HEK293 (cell line): ENCODE data around the gene TDG.
"Not testable (repeated sequence)": the region's sequence is repeated elsewhere in the genome, so short reads cannot be mapped to it uniquely, and the experiment has no call there.

Experiments used
- CTCF ChIA-PET: fragments of 350-600 bp; formaldehyde crosslinking; extraction: SDS; loops from one replicate; lab custom pipeline; 2021; ENCODE audit warnings: antibody characterized with exemption; lab: Yijun Ruan, JAX
- POLR2A ChIA-PET: fragments of 300-600 bp; formaldehyde crosslinking; extraction: SDS; loops from one replicate; lab custom pipeline; 2020; ENCODE audit warnings: antibody characterized with exemption, inconsistent platforms; lab: Yijun Ruan, JAX
- H3K27ac ChIP-seq: fragments of 200-500 bp; sonication (Bioruptor generic); 2 replicates; pipeline ENCODE4 v1.5.1; 2014; ENCODE audit warnings: low read depth, low read length, control low read depth, inconsistent platforms; ENCODE audit errors: extremely low read depth
- H3K36me3 ChIP-seq, 2 experiments: fragments of 200-500 bp in 1 of 2; sonication (Bioruptor generic) in 1 of 2; 1 replicate in 1 of 2; 2 replicates in 1 of 2; pipeline ENCODE4 v1.5.1; 2014 to 2017; ENCODE audit warnings: inconsistent platforms in 2 of 2, low read length in 2 of 2; ENCODE audit not compliant: control insufficient read depth in 2 of 2, insufficient read depth in 1 of 2
- H3K4me1 ChIP-seq: fragments of 200-500 bp; sonication (Bioruptor generic); 2 replicates; pipeline ENCODE4 v1.5.1; 2014; ENCODE audit warnings: mild to moderate bottlenecking, low read length, inconsistent platforms; ENCODE audit not compliant: control insufficient read depth, insufficient read depth
- H3K4me3 ChIP-seq: 2 replicates; pipeline ENCODE4 v1.5.1; 2011; ENCODE audit warnings: low read depth, mild to moderate bottlenecking, control low read depth, low read length, moderate library complexity
- H3K9me3 ChIP-seq: fragments of 200-500 bp; sonication (Bioruptor generic); 2 replicates; pipeline ENCODE4 v1.5.1; 2014; ENCODE audit warnings: low read depth, low read length, inconsistent platforms; ENCODE audit not compliant: control insufficient read depth, insufficient read depth
- MZF1 ChIP-seq: fragments of 450-650 bp; formaldehyde crosslinking; IDR thresholded peaks from 2 replicates; pipeline ENCODE4 v1.5.1; 2017; ENCODE audit warnings: missing biosample characterization, missing genetic modification characterization, borderline replicate concordance
- ZBTB17 ChIP-seq: fragments of 450-650 bp; formaldehyde crosslinking; IDR thresholded peaks from 2 replicates; pipeline ENCODE4 v1.5.1; 2016; ENCODE audit warnings: missing biosample characterization, missing genetic modification characterization
- ZNF501 ChIP-seq: fragments of 450-650 bp; formaldehyde crosslinking; IDR thresholded peaks from 2 replicates; pipeline ENCODE4 v1.5.1; 2016; ENCODE audit warnings: missing biosample characterization, missing genetic modification characterization
- ZNF529 ChIP-seq: fragments of 450-650 bp; formaldehyde crosslinking; IDR thresholded peaks from 2 replicates; pipeline ENCODE4 v1.5.1; 2017; ENCODE audit warnings: missing genetic modification characterization, missing biosample characterization; ENCODE audit not compliant: insufficient replicate concordance
- ZNF548 ChIP-seq: fragments of 450-650 bp; formaldehyde crosslinking; IDR thresholded peaks from 2 replicates; pipeline ENCODE4 v1.5.1; 2016; ENCODE audit warnings: missing biosample characterization, missing genetic modification characterization
- ZNF549 ChIP-seq: fragments of 450-650 bp; IDR thresholded peaks from 2 replicates; pipeline ENCODE4 v1.5.1; 2018; ENCODE audit warnings: missing biosample characterization, missing genetic modification characterization, mild to moderate bottlenecking, inconsistent platforms, moderate library complexity
- ZNF677 ChIP-seq: fragments of 450-650 bp; IDR thresholded peaks from 2 replicates; pipeline ENCODE4 v1.5.0; 2018; ENCODE audit warnings: missing biosample characterization, mild to moderate bottlenecking, missing genetic modification characterization, moderate library complexity
- ZNF776 ChIP-seq: fragments of 450-650 bp; formaldehyde crosslinking; IDR thresholded peaks from 2 replicates; pipeline ENCODE4 v1.5.0; 2017; ENCODE audit warnings: missing biosample characterization, missing genetic modification characterization, borderline replicate concordance
- TF ChIP-seq, protein P1 (sequence below): fragments of 450-650 bp; formaldehyde crosslinking; IDR thresholded peaks from 2 replicates; pipeline ENCODE4 v1.5.1; 2016; ENCODE audit warnings: missing biosample characterization, missing genetic modification characterization, low read depth
- TF ChIP-seq, protein P2 (sequence below): fragments of 450-650 bp; IDR thresholded peaks from 2 replicates; pipeline ENCODE4 v1.5.1; 2018; ENCODE audit warnings: missing biosample characterization, missing genetic modification characterization
- TF ChIP-seq, protein P3 (sequence below): sonication (generic); formaldehyde crosslinking; IDR thresholded peaks from 2 replicates; pipeline ENCODE4 v1.8.1; 2022; ENCODE audit warnings: mild to moderate bottlenecking, moderate library complexity, missing genetic modification reagents
- TF ChIP-seq, protein P4 (sequence below): fragments of 450-650 bp; formaldehyde crosslinking; IDR thresholded peaks from 2 replicates; pipeline ENCODE4 v1.5.1; 2017; ENCODE audit warnings: missing biosample characterization, missing genetic modification characterization

Gene TDG

DNA sequence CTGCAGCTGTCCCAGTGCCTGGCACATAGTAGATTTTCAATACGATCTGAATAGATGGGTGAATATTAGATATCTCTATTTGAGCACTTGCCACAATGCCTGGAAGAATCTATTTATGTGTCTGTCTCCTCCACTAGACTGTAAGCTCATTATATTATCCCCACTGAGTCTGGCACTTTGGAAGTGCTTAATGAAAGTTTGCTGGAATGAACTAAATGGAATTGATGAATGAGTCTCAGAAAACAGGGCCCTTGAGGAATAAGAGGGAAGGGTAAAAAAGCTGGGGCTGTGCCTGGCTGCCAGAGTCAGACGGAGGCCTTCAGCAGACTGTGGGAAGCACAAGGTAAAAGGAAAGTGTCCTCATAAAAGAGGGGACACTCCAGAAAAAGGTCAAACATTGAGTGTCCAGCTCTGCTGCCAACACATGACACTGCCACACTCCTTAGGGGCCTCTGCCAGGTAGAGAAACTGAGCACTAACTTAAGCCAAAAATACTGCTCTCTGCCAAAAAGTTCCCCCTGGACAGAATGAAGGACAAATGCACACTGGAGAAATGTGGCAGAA lies 45.0 kb downstream of the TDG start (continued):
- TF ChIP-seq MZF1, result no peak

DNA sequence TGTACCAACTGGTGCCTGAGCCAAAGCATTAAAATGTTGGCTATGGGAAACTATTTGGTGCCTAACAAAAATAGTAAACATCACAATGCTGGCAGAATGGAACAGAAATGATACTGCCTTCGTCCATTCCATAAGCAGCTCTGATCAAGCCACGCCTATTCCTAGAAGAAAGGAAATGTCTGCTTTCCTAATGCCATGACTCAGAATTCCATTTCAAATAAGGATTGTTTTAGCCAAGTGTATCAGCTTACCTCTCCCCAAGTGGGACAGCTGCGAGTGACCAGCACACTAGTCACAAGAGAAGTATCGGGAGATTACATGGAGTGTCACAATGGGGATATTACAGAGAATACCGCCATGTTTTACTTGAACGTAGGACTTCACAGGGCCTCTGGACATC lies 45.6 kb downstream of the TDG start:
- Histone ChIP-seq H3K27ac (no peak overlapping the region), H3K4me1 (no peaks in the 10 kb centered on the region), H3K36me3 (no peaks in the 10 kb centered on the region), H3K4me3 (no peak overlapping the region), H3K9me3 (no peaks in the 10 kb centered on the region)
- ChIA-PET POLR2A (no interaction called here), CTCF (no interaction called here)
- no peak for TF ChIP-seq ZNF548 (tag by site-specific recombination)
- TF ChIP-seq, protein P1, sequence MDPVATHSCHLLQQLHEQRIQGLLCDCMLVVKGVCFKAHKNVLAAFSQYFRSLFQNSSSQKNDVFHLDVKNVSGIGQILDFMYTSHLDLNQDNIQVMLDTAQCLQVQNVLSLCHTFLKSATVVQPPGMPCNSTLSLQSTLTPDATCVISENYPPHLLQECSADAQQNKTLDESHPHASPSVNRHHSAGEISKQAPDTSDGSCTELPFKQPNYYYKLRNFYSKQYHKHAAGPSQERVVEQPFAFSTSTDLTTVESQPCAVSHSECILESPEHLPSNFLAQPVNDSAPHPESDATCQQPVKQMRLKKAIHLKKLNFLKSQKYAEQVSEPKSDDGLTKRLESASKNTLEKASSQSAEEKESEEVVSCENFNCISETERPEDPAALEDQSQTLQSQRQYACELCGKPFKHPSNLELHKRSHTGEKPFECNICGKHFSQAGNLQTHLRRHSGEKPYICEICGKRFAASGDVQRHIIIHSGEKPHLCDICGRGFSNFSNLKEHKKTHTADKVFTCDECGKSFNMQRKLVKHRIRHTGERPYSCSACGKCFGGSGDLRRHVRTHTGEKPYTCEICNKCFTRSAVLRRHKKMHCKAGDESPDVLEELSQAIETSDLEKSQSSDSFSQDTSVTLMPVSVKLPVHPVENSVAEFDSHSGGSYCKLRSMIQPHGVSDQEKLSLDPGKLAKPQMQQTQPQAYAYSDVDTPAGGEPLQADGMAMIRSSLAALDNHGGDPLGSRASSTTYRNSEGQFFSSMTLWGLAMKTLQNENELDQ (tag by site-specific recombination), result no peak

DNA sequence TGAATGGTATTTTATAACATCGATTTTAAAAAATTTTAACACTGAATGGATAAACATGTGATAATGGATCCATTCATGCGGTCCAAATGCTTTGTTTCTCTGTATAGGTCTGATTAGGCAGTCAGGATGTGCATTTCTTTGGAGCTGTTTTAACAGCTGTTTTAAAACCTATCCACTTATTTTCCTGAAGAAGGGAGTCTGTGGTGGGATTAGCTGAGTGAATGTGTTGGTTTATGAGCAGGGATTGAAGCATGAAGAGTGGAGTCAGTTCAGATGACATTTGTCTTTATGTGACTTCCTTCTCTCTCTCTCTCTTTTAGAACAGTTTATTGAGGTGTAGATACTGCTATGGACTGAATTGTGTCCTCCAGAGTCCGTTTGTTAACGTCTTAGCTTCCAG lies 46.7 kb downstream of the TDG start:
- no peaks in the 10 kb centered on the region for H3K4me1 ChIP-seq
- POLR2A ChIA-PET, result no interaction called here
- H3K4me3 ChIP-seq, result no peak overlapping the region

DNA sequence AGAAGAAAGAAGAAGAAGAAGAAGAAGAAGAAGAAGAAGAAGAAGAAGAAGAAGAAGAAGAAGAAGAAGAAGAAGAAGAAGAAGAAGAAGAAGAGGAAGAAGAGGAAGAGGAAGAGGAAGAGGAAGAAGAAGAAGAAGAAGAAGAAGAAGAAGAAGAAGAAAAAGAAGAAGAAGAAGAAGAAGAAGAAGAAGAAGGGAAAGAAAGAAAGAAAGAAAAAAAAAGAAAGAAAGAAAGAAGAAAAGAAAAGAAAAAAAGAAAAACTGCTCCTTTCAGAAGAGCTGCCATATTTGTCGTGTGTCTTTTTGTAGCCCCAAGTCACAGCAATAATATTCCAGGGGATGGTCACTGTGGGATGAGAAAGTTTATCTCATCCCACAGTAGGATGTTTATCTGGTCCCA lies 56.2 kb downstream of the TDG start:
- H3K27ac ChIP-seq, H3K36me3 ChIP-seq, H3K9me3 ChIP-seq, H3K4me1 ChIP-seq, H3K4me3 ChIP-seq, POLR2A ChIA-PET, CTCF ChIA-PET: not testable (repeated sequence)
- TF ChIP-seq, protein P2, sequence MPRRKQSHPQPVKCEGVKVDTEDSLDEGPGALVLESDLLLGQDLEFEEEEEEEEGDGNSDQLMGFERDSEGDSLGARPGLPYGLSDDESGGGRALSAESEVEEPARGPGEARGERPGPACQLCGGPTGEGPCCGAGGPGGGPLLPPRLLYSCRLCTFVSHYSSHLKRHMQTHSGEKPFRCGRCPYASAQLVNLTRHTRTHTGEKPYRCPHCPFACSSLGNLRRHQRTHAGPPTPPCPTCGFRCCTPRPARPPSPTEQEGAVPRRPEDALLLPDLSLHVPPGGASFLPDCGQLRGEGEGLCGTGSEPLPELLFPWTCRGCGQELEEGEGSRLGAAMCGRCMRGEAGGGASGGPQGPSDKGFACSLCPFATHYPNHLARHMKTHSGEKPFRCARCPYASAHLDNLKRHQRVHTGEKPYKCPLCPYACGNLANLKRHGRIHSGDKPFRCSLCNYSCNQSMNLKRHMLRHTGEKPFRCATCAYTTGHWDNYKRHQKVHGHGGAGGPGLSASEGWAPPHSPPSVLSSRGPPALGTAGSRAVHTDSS, result peak; percentile 73; the same call in 1 of the 2 replicates

More for the DNA sequence above, 46.7 kb downstream of the TDG start:
- no peak overlapping the region for H3K27ac ChIP-seq
- no peaks in the 10 kb centered on the region for H3K9me3 ChIP-seq
- CTCF ChIA-PET, result no interaction called here
- H3K36me3 ChIP-seq, result no peaks in the 10 kb centered on the region
- TF ChIP-seq ZBTB17 (tag by site-specific recombination) (no peak), ZNF776 (no peak), ZNF529 (tag by site-specific recombination) (no peak), ZNF677 (tag by site-specific recombination) (no peak)

DNA sequence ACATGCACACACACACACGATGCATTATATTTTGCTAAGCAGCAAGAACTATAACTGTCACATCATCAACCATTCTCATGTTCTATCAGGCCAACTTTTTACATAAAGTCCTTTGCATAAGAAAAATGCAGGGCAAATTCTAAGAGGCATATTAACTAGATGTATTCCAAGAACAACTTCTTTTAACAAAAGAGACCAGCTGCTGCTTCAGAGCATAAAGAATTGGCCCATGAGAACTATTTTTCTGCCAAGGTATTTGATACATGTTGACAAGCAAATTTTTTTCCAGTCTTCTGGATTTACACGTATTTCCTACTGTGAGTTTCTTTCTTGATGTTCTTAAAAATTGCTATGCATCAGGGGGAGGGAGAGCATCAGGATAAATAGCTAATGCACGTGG lies 57.1 kb downstream of the TDG start:
- ChIA-PET CTCF (no interaction called here), POLR2A (no interaction called here)
- Histone ChIP-seq H3K9me3 (no peaks in the 10 kb centered on the region), H3K4me3 (no peak overlapping the region), H3K4me1 (no peaks in the 10 kb centered on the region), H3K27ac (no peak overlapping the region), H3K36me3 (no peaks in the 10 kb centered on the region)
- TF ChIP-seq, protein P3, sequence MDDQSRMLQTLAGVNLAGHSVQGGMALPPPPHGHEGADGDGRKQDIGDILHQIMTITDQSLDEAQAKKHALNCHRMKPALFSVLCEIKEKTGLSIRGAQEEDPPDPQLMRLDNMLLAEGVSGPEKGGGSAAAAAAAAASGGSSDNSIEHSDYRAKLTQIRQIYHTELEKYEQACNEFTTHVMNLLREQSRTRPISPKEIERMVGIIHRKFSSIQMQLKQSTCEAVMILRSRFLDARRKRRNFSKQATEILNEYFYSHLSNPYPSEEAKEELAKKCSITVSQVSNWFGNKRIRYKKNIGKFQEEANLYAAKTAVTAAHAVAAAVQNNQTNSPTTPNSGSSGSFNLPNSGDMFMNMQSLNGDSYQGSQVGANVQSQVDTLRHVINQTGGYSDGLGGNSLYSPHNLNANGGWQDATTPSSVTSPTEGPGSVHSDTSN (CRISPR knock-in tag), result no peak
- TF ChIP-seq ZNF501 (tag by site-specific recombination) (no peak), ZNF549 (tag by site-specific recombination) (no peak)
- TF ChIP-seq, protein P4, sequence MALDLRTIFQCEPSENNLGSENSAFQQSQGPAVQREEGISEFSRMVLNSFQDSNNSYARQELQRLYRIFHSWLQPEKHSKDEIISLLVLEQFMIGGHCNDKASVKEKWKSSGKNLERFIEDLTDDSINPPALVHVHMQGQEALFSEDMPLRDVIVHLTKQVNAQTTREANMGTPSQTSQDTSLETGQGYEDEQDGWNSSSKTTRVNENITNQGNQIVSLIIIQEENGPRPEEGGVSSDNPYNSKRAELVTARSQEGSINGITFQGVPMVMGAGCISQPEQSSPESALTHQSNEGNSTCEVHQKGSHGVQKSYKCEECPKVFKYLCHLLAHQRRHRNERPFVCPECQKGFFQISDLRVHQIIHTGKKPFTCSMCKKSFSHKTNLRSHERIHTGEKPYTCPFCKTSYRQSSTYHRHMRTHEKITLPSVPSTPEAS (tag by site-specific recombination), result peak; percentile 83; the same call in 1 of the 2 replicates
